Lower leg skin (tissue), 4 donors: ENCODE results near the gene PLA2G4F. TPM values are rescaled to one million over a fixed set of nuclear protein-coding genes. Genes with fewer than 3 reads are reported as not detected.
A peak's percentile ranks its signal among the peaks of the same experiment; 100 is the strongest.

Experiments
- DNase-seq, 2 donors: peaks; one replicate each; pipeline ENCODE4 v3.0.0-alpha.2; 2019; ENCODE audit warnings: low spot score in 2 of 2
- H3K4me3 ChIP-seq: fragments of 200-600 bp; sonication (generic); 2 replicates; pipeline ENCODE4 v1.5.1; 2017; ENCODE audit warnings: mild to moderate bottlenecking, low read depth; ENCODE audit not compliant: poor library complexity, severe bottlenecking
- CTCF ChIP-seq, 3 donors: fragments of 450-650 bp; IDR thresholded peaks; one replicate each; pipeline ENCODE4 v1.5.1; 2016; ENCODE audit warnings: antibody characterized with exemption in 3 of 3, mild to moderate bottlenecking in 3 of 3, moderate library complexity in 2 of 3
- POLR2A ChIP-seq, 2 donors: fragments of 450-650 bp; IDR thresholded peaks; one replicate each; pipeline ENCODE4 v1.6.1; 2016 to 2017; ENCODE audit warnings: antibody characterized with exemption in 2 of 2, mild to moderate bottlenecking in 1 of 2, moderate library complexity in 1 of 2
- WGBS, 2 donors: methylation state at CpG; one replicate each; pipeline ENCODE4 v1.1.5; 2018; 5-methylcytosine and 5-hydroxymethylcytosine counted together
- intact Hi-C: fragments of 100-400 bp; cut with DNase I; formaldehyde crosslinking; loops from one replicate; pipeline ENCODE4 v1.15.0; 2023; ENCODE audit warnings: low total_unique reads
- total RNA-seq, 4 donors: library from RNA; depleted of rRNA; stranded (reverse); fragments of >200 nt; gene quantifications; one replicate each; pipeline ENCODE4 v1.1.0, GENCODE V29; 2016

The PLA2G4F gene
- total RNA-seq, 4 donors from 2014 or later = 117 to 176 (median 170) TPM

DNA sequence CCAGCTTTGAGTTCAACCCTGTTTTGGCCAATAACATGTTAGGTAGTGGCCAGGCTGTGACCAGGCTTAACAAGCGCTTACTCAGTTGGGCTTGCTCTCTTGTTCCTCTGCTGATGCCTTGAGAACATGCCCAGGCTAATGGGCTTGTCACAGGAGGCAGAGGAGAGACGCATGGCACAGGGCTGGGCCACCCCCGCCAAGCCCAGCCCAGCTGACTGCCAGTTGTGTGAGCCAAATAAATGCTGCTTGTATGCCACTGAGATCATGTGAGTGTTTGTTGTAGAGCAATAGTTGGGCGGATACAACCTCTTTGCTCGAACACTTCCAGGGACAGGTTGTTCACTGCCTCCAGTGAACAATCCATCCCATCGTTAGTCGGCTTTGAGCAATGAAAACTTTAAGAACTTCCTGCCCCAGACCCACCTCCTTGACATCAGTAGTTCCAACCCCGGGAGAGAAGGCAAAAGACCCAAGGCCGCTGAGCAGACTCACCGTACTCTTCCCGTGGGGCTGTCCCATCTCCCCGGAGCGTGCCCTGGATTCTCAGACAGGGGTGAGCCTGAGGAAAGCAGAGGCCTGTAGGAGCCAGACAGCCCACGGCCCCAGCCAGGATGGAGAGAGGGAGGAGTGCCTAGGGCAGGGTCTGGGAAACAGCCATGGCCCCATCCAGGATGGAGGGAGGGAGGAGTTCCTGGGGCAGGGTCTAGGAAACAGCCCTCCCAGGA lies 4.1 kb downstream of the PLA2G4F start:
- 46 to 63% methylated on average over 13 to 14 of the region's 14 CpGs for WGBS, 2 donors
- peak; percentile 71 to 86 for DNase-seq
- intact Hi-C loops = no loop called here
- no peak overlapping the region for H3K4me3 ChIP-seq
- TF ChIP-seq POLR2A (IDR thresholded peaks at IDR 0.05) = no peak
- no peak for TF ChIP-seq CTCF (IDR thresholded peaks at IDR 0.05)

- intact Hi-C loops = no loop called here
- peak in 1 of 2 donors; percentile 70 for DNase-seq
- no peak for TF ChIP-seq CTCF (IDR thresholded peaks at IDR 0.05)
- TF ChIP-seq POLR2A (IDR thresholded peaks at IDR 0.05) = no peak
Measured at GRCh38 chr15:42151736-42152135, 4.7 kb downstream of the PLA2G4F start.

GRCh38 chr15:42151141-42151561 lies 5.3 kb downstream of the PLA2G4F start:
- WGBS, 2 donors = 60 to 63% methylated on average over 10 of the region's 10 CpGs
- peak in 1 of 2 donors; percentile 65 for DNase-seq
- TF ChIP-seq POLR2A (IDR thresholded peaks at IDR 0.05) (no peak), CTCF (IDR thresholded peaks at IDR 0.05) (no peak)
- intact Hi-C loops = no loop called here
- H3K4me3 ChIP-seq = no peak overlapping the region

More at GRCh38 chr15:42151736-42152135, 4.7 kb downstream of the PLA2G4F start:
- 61 to 66% methylated on average over 4 of the region's 4 CpGs for WGBS, 2 donors
- H3K4me3 ChIP-seq = no peak overlapping the region

GRCh38 chr15:42150219-42150970 lies 6.0 kb downstream of the PLA2G4F start:
- peak in 1 of 2 donors; percentile 76 for DNase-seq
- 53 to 63% methylated on average over 15 to 16 of the region's 17 CpGs for WGBS, 2 donors
- TF ChIP-seq POLR2A (IDR thresholded peaks at IDR 0.05) = no peak
- no peak for TF ChIP-seq CTCF (IDR thresholded peaks at IDR 0.05)
- intact Hi-C loops = no loop called here
- H3K4me3 ChIP-seq = no peak overlapping the region

GRCh38 chr15:42149493-42150218 lies 6.8 kb downstream of the PLA2G4F start:
- peak in 1 of 2 donors; percentile 83 for DNase-seq
- H3K4me3 ChIP-seq = no peak overlapping the region
- 86 to 89% methylated on average over 14 of the region's 14 CpGs for WGBS, 2 donors
- TF ChIP-seq POLR2A (IDR thresholded peaks at IDR 0.05) = no peak
- no peak for TF ChIP-seq CTCF (IDR thresholded peaks at IDR 0.05)
- intact Hi-C loops = loop anchor here (10.0 kb wide), 1 partner anchor 165 kb away; no protein-coding TSS in a partner anchor
